Fibroblast of the aortic adventitia (primary cell): ENCODE data around the gene KCP. TPM values are rescaled to one million over a fixed set of nuclear protein-coding genes. Genes with fewer than 3 reads are reported as not detected.

Source experiments
- DNase-seq: peaks from one replicate; pipeline ENCODE4 v3.0.0-alpha.2; 2010; ENCODE audit warnings: low read depth
- H3K4me3 ChIP-seq: 2 replicates; pipeline ENCODE4 v1.5.1; 2011; ENCODE audit warnings: low read depth, mild to moderate bottlenecking, control low read depth, low read length, moderate library complexity
- total RNA-seq: library from RNA; depleted of rRNA; stranded (reverse); fragments of >200 nt; gene quantifications from 2 replicates; pipeline ENCODE4 v1.2.3, GENCODE V29; 2012; ENCODE audit warnings: low replicate concordance
- TF ChIP-seq, protein P1 (sequence below): IDR thresholded peaks from 2 replicates; pipeline ENCODE4 v1.5.1; 2011; ENCODE audit warnings: mild to moderate bottlenecking, low read length, control low read depth, inconsistent platforms; ENCODE audit not compliant: insufficient read depth

Gene KCP
- total RNA-seq, 1 donor = 0.09 TPM

DNA sequence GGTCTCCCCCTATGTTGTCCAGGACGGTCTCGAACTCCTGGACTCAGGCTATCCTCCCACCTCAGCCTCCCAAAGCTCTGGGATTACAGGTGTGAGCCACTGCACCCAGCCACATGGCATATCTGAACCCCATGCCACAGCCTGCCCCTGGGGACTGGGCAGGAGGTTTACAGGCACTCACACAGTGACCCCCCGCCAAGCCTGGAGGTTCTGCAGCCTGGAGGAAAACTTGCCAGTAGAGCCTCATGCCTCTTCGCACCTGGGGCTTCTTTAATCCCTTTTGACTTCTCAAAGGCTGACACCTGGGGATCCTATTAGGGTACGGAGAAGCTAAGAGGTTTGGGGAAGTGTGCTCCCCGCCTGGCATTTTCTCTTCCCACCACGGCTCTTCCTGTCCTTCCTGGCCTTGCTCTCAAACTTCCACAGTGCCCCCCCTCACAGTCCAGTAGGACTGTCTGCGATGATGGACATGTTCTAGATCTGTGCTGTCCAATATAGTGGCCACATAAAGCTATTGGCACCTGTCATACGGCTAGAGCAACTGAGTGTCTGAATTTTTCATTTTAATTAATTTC is 11.4 kb upstream of the KCP start:
- no peak for DNase-seq
- H3K4me3 ChIP-seq = no peak overlapping the region
- TF ChIP-seq, protein P1, sequence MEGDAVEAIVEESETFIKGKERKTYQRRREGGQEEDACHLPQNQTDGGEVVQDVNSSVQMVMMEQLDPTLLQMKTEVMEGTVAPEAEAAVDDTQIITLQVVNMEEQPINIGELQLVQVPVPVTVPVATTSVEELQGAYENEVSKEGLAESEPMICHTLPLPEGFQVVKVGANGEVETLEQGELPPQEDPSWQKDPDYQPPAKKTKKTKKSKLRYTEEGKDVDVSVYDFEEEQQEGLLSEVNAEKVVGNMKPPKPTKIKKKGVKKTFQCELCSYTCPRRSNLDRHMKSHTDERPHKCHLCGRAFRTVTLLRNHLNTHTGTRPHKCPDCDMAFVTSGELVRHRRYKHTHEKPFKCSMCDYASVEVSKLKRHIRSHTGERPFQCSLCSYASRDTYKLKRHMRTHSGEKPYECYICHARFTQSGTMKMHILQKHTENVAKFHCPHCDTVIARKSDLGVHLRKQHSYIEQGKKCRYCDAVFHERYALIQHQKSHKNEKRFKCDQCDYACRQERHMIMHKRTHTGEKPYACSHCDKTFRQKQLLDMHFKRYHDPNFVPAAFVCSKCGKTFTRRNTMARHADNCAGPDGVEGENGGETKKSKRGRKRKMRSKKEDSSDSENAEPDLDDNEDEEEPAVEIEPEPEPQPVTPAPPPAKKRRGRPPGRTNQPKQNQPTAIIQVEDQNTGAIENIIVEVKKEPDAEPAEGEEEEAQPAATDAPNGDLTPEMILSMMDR = no peak

DNA sequence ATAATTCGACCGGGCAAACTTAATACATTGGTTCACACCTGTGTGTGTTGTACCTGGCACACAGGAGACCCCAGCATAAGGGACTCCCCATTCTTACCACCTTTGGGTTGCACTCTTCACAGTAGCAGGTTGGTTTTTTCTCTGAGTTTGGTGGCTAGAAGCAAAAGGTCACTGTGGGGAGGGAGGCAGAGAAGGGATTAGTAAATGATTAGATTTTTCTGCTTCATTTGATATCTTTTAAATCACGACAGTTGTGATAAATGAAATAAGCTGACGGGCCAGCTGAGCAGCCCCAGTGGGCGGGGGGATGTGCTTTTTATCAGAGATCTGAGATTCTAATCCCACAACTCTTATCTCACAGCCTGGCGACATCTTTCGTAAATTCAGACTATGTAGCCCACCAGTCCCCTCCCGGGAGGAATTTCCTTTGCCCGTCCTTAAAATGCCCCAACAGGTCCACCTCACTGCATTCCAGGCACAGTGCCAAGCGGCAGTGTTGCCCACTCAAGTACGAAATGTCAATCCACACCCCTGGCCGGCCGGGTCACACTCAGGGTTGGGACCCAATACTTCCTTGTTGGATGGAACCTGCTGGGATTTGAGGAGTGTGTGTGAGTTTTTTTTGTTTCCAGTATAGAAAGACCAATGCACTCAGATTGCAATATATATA is 10.5 kb upstream of the KCP start:
- TF ChIP-seq, protein P1 = no peak

DNA sequence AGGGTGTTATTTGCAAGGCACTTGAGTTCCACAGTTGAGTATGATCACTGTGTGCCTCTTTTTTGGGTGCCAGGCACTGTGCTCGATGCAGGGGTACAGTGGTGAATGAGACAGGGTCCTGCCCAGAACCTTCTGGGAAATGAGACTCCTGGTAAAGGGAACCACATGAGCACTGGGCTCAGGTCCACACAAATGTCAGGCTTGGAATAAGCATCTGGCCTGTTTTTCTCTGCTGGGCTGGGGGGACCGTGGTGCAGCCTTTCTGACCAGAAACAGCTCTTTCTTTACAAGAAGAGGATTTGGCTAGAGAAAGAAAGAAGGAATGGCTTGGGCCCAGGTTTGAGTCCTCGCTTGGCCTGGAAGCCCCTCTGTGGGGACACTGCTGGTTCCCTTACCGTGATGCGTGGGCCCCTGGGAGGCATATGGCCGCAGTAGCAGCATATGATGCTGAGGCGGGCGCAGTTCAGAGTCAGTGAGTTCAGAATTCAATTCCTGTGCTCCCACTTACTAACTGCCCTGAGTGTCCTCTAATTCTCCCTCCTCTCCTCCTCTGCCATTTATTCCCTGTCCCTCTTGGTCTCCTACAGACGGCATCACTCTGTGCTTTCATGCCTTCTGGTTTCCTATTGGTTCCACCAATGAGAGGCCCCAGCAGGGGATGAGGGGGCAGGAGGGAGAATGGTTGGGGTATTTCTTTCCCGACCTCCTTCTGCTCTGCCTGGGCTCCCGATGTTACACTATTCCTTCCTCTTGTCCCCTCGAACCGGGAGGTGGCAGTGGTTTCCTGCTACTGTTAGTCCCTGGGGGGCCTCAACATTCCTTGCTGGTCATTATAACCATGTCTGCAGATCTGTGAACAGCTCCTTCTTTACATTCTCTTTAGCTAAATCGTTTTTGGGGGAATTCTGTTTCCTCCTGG is 9.6 kb upstream of the KCP start:
- no peak for DNase-seq
- TF ChIP-seq, protein P1 = no peak
- no peak overlapping the region for H3K4me3 ChIP-seq

More for the DNA sequence above, 10.5 kb upstream of the KCP start:
- DNase-seq = no peak
- H3K4me3 ChIP-seq = no peak overlapping the region

DNA sequence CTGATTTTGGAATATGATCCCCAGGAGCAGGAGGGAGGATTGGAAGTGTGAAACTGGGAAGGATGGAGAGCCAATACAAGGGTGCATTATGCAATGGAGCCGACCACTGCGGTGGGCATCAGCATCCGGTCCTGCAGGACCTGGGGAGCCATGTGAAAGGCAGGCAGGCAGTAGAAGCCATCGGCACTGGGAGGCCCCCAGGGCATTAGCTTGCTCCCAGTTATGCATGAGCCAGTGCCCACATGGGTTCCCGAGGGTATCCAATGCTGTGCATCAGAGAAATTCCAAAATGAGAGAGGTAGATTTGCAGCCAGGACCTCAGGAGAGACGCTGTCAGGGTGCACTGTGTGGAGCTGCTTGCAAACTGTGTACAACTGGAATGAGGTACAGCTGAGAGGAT is 8.7 kb upstream of the KCP start:
- DNase-seq = no peak
- TF ChIP-seq, protein P1 = no peak
- no peak overlapping the region for H3K4me3 ChIP-seq

DNA sequence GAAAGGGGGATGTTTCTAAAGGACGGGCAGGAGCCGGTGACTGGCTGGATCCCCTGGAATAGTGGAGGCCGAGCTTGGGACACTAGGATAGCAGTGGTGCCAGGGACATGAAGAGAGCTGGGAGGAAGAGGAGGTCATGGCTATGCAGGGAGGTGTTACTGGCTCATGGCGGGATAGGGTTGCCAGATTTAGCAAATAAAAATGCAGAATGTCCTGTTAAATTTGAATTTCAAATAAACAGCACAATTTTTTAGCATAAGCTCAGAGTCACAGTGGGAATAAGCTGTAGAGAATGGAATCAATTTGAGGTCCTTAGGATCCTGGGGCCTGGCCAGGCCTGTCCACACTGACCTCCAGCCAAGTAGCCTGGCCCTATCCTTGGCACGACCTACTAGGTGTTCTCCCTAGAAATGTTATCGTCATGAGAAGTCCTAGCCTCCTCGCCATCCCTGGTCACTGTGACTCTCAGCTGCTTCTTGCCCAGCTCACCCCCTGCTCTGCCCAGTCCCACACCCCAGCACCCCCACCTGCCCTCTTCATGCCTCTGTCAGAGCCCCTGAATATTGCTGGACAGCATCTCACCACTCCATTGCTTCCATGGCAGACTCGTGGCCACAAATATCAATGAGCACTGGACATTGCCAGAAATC is 7.6 kb upstream of the KCP start:
- TF ChIP-seq, protein P1 = no peak
- no peak for DNase-seq
- no peak overlapping the region for H3K4me3 ChIP-seq

DNA sequence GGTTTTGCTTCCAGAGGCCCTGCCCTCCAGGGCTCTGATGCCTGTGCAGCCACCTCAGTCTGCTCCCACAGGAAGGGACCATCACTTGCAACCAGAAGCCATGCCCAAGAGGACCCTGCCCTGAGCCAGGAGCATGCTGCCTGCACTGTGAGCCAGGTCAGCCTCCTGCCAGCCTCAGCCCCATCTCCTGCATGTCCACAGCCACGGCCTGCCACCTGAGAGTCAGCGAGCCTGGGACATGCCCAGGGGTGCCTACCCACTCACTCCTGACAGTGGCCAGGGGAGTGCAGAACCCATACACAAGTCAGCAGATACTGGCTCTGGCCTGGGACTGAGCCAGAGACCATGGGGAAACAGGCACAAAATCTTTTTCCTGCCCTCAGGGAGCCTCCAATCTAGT is 6.6 kb upstream of the KCP start:
- TF ChIP-seq, protein P1 = no peak

More for the DNA sequence above, 6.6 kb upstream of the KCP start:
- H3K4me3 ChIP-seq = no peak overlapping the region
- DNase-seq = no peak
